ENCODE data around the gene EIF3J.
"Not testable (repeated sequence)": the region's sequence is repeated elsewhere in the genome, so short reads cannot be mapped to it uniquely, and the experiment has no call there.

The EIF3J gene

DNA sequence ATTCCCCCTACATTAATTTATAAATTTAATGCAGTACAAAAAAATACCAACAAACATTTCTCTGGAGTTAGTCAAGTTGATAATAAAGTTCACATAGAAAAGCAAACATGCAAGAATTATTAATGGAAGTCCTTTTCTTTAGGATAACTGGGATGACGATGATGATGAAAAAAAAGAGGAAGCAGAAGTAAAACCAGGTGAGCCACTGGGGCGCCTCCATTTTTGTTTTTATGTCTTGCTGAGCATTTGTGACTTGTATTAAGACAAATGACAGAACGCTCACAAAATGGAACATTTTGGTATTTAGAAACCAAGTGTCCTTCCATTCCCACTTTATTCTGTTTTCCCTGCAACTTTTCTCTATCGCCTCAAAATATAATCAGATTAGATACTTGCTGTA is 13.8 kb downstream of the EIF3J start:
- Mint-ChIP-seq H3K4me3 (no peak overlapping the region), H3K27me3 (no peaks in the 10 kb centered on the region), H3K27ac (no peak overlapping the region), H3K36me3 (ENCODE audit: low read depth) (peaks cover 68% of the 10 kb centered on the region), H3K9me3 (no peaks in the 10 kb centered on the region), H3K4me1 (ENCODE audit: low read depth) (peaks cover 5% of the 10 kb centered on the region)
- intact Hi-C loops (cut with micrococcal nuclease) = no loop called here

DNA sequence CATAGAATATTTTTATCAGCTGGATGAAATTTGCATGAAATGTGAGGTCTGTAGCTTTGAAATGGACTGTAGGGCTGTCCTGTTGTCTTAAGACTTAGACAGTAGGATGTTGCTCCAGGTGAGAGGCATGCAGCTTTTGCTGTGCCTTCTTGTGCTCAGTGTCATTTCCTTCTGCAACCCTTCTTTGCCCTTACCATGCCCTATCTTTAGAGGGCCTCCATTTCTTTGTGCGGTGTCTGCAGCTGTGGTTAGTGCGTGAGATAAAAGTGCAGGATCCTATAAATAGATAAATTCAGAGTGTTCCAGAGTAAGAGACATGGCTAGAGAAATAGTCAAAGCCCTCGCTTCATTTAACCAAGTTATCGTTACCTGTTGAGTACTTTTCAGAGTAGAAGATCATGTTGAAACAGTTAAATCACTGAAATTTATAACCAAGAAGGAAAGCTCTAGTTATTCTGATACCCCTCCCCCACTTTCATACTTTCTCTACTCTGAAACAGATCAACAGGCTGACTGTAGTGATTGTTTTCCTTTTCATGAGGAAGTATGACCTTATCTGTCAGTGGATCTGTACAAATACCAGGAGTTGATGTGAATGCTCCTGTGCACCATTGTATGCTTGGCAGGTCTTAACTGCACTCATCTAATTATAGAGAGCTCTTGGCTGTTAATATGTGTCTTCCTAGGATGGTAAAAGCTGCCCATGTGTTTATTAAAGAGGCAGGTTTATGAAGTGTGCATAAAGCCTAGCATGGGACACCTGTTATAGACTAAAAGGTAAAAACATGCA is 18.2 kb downstream of the EIF3J start:
- Mint-ChIP-seq H3K36me3 (ENCODE audit: low read depth) (peaks cover 88% of the 10 kb centered on the region), H3K4me1 (ENCODE audit: low read depth) (no peaks in the 10 kb centered on the region), H3K4me3 (no peak overlapping the region), H3K27ac (no peak overlapping the region), H3K27me3 (no peaks in the 10 kb centered on the region), H3K9me3 (no peaks in the 10 kb centered on the region)
- intact Hi-C loops (cut with micrococcal nuclease) = no loop called here

DNA sequence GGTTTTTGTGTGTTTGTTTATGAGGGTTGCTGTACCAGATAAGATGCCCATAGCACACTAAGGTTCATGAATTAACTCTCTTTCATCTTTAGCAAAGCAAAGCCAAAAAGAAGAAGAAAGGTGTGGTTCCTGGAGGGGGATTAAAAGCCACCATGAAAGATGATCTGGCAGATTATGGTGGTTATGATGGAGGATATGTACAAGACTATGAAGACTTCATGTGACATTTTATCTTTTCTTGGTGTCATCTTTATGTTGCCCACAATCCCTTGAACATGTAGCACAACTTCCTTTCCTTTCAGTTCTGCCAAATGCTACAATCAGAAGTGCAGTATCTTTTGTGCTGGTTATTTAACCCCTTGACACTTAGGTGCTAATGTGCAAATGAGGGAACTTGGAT is 24.0 kb downstream of the EIF3J start:
- intact Hi-C loops (cut with micrococcal nuclease); H3K9me3 Mint-ChIP-seq; H3K4me1 Mint-ChIP-seq (ENCODE audit: low read depth); H3K27ac Mint-ChIP-seq; H3K4me3 Mint-ChIP-seq; H3K27me3 Mint-ChIP-seq: not testable (repeated sequence)
- H3K36me3 Mint-ChIP-seq (ENCODE audit: low read depth) = peaks cover 93% of the 10 kb centered on the region

DNA sequence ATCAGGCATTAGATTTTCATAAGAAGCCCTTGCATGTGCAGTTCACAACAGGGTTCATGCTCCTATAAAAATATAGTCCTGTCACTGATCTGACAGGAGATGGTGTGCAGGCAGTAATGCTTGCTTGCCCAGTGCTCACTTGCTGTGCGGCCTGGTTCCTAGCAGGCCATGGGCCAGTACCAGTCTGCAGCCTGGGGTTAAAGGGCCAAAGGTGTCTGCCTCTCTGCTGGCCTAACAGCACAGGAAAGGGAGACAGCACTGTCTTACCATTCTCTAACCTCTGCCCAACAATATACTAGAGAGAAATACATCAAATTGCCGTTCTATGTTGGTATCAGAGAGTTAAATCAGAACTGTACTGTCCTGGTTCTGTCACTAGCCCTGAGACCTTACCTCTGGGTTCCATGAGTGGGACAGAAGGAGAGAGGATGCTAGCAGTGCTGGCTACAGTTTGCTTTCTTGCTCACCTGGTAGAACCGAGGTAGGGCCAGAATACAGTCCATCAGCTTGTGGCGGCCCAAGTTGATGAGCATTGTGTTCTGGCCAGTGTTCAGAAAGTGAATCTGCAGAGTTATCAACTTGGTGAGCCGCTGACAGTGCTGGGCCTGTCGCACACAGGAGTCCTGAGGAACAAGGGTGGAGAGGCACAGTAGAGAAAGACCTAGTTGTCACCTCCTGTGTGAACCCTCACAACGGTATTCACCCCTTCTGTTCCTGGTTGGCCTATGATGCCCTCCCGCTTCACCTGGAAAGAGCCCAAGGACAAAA is 28.6 kb downstream of the EIF3J start:
- H3K27me3 Mint-ChIP-seq = no peaks in the 10 kb centered on the region
- H3K27ac Mint-ChIP-seq = no peak overlapping the region
- intact Hi-C loops (cut with micrococcal nuclease) = no loop called here
- H3K4me3 Mint-ChIP-seq = no peak overlapping the region
- H3K4me1 Mint-ChIP-seq (ENCODE audit: low read depth) = no peaks in the 10 kb centered on the region
- H3K36me3 Mint-ChIP-seq (ENCODE audit: low read depth) = peaks cover 95% of the 10 kb centered on the region
- H3K9me3 Mint-ChIP-seq = no peaks in the 10 kb centered on the region

DNA sequence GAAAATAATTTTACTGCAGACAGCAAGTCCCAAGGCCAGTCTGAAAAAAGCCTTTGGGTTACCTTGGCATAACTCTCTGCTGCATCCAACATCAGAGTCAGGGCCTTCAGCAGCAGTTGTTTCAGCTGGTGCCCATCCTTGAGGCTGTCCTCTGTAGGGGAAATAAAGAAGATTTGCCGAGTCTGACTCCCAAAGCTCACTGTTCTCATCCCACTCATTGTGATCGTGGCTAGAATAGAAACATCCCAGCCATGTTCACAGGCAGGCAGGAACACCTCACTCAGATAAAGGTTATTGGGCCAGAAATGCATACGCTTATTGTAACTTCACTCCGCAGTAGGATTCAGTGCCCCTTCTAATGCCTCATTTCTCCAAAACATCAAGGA is 29.2 kb downstream of the EIF3J start:
- Mint-ChIP-seq H3K27ac (no peak overlapping the region), H3K4me3 (no peak overlapping the region), H3K36me3 (ENCODE audit: low read depth) (peaks cover 95% of the 10 kb centered on the region), H3K4me1 (ENCODE audit: low read depth) (no peaks in the 10 kb centered on the region), H3K27me3 (no peaks in the 10 kb centered on the region), H3K9me3 (no peaks in the 10 kb centered on the region)
- intact Hi-C loops (cut with micrococcal nuclease) = no loop called here

DNA sequence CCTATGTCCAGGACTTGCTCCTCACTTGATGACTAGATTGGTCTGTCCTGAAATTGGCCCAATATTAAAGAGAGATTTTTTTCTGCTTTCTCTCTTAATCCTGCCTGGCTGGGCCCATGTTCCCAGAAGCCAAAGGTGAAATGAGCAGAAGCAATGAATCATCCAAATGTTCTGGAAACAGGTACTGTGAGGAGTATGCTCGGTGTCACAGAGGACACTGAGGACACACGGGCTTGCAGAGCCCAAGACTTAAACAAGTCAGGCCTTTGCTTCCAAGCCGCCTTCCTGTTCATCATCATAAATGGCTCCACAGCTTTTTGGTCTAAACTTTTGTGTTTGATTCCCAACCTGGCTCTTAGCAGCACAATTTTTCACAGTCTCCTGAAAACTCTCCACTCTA is 31.4 kb downstream of the EIF3J start:
- H3K27me3 Mint-ChIP-seq = no peaks in the 10 kb centered on the region
- peaks cover 97% of the 10 kb centered on the region for H3K36me3 Mint-ChIP-seq (ENCODE audit: low read depth)
- H3K4me3 Mint-ChIP-seq = no peak overlapping the region
- no peaks in the 10 kb centered on the region for H3K4me1 Mint-ChIP-seq (ENCODE audit: low read depth)
- intact Hi-C loops (cut with micrococcal nuclease) = no loop called here
- no peaks in the 10 kb centered on the region for H3K9me3 Mint-ChIP-seq
- H3K27ac Mint-ChIP-seq = no peak overlapping the region

DNA sequence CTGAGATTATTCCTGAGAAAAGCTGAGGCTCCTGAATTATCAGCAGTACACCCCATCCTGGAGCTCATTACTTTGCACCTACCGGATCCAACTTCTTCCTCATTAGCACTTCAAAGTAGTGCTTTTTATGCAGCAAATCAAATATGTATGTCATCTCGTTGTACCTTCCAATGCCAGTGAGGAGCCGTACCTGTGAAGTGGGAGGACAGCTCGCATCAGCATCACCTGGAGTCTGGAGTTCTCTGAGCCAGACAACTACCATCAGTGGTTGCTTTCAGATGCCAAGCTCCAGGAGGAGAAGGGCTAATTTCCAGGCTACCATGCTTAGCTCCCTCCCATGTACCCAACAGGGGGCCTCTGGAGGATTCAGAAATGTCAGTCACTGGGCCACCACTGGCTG is 32.4 kb downstream of the EIF3J start:
- Mint-ChIP-seq H3K27ac (no peak overlapping the region), H3K4me3 (no peak overlapping the region), H3K27me3 (no peaks in the 10 kb centered on the region), H3K36me3 (ENCODE audit: low read depth) (peaks cover 97% of the 10 kb centered on the region), H3K4me1 (ENCODE audit: low read depth) (no peaks in the 10 kb centered on the region), H3K9me3 (no peaks in the 10 kb centered on the region)
- intact Hi-C loops (cut with micrococcal nuclease) = no loop called here

DNA sequence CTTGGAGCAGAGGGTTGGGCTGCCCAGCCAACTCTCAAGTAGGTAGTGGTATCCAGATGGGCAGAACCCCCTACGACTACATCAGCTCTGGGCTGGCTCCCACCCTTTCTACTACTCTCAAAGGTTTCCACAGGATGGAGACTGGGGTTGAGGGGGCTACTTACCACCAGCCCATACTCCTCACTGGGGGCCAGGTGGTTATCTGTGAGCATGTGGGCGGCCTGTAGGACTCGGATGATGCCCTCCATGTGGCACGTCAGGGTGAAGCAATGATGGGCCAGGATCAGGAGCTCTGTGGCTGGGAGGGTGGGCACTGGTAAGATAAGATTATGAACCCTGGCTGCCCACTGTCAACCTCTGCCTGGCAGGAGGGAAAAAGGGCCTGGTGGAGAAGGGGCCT is 33.4 kb downstream of the EIF3J start:
- Mint-ChIP-seq H3K36me3 (ENCODE audit: low read depth) (peaks cover 97% of the 10 kb centered on the region), H3K27me3 (no peaks in the 10 kb centered on the region), H3K27ac (no peak overlapping the region), H3K9me3 (no peaks in the 10 kb centered on the region), H3K4me1 (ENCODE audit: low read depth) (no peaks in the 10 kb centered on the region), H3K4me3 (no peak overlapping the region)
- intact Hi-C loops (cut with micrococcal nuclease) = no loop called here

DNA sequence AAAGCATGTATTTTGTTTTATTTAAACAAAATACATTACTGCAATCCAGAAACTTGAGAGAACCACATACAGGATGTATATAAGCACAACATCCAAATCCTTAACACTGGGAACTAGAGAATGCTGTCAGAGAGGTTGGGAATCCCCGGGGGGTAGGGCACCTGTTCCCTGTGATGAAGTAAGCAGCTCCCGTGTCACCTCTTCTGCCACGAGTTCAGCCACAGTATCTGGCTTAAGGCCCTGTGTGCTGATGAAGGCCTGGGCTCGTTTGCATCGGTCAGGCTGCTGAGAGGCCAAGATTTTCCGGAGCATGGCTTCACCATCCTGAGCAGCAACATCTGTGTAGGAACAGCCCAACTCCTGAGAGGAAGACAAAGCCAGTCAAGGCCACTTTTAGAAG is 36.4 kb downstream of the EIF3J start:
- H3K27ac Mint-ChIP-seq = no peak overlapping the region
- no peaks in the 10 kb centered on the region for H3K27me3 Mint-ChIP-seq
- no peaks in the 10 kb centered on the region for H3K9me3 Mint-ChIP-seq
- no peaks in the 10 kb centered on the region for H3K4me1 Mint-ChIP-seq (ENCODE audit: low read depth)
- H3K4me3 Mint-ChIP-seq = no peak overlapping the region
- H3K36me3 Mint-ChIP-seq (ENCODE audit: low read depth) = peaks cover 84% of the 10 kb centered on the region
- intact Hi-C loops (cut with micrococcal nuclease) = no loop called here

DNA sequence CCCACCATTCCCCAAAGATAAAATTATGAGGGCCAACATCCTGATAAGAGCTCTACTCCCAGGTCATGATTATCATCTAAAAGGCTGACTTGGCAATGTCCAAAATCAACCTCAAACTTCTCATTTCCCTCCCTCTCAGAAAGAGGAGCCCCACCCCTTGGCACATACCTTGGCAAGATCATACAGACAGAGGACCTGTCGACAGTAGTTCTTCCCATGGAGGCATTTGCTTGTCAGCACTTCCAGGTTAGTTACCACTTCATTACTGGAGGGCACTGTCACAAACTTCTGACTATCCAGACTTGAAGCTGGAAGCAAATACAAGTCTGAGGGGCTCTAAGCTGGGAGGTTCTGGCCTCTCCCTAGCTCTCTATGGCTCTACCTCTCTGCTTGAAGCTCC is 37.8 kb downstream of the EIF3J start:
- no peak overlapping the region for H3K4me3 Mint-ChIP-seq
- intact Hi-C loops (cut with micrococcal nuclease) = no loop called here
- no peaks in the 10 kb centered on the region for H3K4me1 Mint-ChIP-seq (ENCODE audit: low read depth)
- H3K27ac Mint-ChIP-seq = peak overlapping the region; percentile 12
- peaks cover 79% of the 10 kb centered on the region for H3K36me3 Mint-ChIP-seq (ENCODE audit: low read depth)
- no peaks in the 10 kb centered on the region for H3K9me3 Mint-ChIP-seq
- no peaks in the 10 kb centered on the region for H3K27me3 Mint-ChIP-seq

DNA sequence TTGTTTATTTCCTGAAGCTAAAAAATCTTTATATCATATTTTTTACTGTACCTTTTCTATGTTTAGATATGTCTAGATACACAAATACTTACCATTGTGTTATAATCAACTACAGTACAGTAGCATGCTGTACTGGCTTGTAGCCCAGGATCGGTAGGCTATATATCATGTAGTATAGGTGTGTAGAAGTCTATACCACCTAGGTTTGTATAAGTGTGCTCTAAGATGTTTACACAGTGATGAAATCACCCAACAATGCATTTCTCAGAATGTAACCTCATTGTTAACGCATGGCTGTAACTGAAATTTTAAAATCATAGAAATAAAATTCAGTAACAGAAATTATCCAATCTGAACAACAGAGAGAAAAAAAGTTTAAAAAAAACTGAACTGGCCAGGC is 43.2 kb downstream of the EIF3J start:
- Mint-ChIP-seq H3K9me3 (no peaks in the 10 kb centered on the region), H3K27ac (no peak overlapping the region), H3K27me3 (no peaks in the 10 kb centered on the region), H3K4me1 (ENCODE audit: low read depth) (no peaks in the 10 kb centered on the region), H3K4me3 (no peak overlapping the region), H3K36me3 (ENCODE audit: low read depth) (peaks cover 76% of the 10 kb centered on the region)
- intact Hi-C loops (cut with micrococcal nuclease) = no loop called here

DNA sequence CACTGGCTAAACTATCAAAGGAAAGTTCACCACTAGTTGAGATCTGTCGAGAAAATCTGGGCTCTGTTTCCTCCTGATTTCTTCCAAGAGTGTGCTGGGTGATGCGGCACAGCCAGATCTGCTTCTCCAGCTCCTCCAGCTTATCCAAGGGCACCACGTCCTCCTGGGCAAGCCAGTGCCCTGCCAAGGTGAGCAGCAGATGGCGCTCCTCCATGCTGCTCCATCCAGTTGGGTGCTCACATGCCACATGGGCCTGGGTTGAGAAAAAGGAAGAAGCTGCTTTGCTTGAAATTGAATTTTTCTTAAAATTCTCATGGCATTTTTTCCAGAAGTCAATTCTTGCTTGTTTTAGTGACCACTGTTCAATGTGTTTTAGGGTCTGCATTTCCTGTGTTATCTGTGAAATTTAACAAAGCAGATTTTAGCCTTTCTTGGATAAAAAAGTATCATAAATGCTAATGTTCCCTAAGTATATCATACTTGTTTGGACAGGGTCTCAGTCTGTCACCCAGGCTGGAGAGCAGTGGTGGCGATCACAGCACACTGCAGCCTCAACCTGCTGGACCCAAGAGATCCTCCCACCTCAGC is 47.3 kb downstream of the EIF3J start:
- H3K9me3 Mint-ChIP-seq = no peaks in the 10 kb centered on the region
- intact Hi-C loops (cut with micrococcal nuclease) = no loop called here
- no peaks in the 10 kb centered on the region for H3K4me1 Mint-ChIP-seq (ENCODE audit: low read depth)
- no peaks in the 10 kb centered on the region for H3K27me3 Mint-ChIP-seq
- no peak overlapping the region for H3K4me3 Mint-ChIP-seq
- peaks cover 94% of the 10 kb centered on the region for H3K36me3 Mint-ChIP-seq (ENCODE audit: low read depth)
- H3K27ac Mint-ChIP-seq = peak overlapping the region; percentile 8

DNA sequence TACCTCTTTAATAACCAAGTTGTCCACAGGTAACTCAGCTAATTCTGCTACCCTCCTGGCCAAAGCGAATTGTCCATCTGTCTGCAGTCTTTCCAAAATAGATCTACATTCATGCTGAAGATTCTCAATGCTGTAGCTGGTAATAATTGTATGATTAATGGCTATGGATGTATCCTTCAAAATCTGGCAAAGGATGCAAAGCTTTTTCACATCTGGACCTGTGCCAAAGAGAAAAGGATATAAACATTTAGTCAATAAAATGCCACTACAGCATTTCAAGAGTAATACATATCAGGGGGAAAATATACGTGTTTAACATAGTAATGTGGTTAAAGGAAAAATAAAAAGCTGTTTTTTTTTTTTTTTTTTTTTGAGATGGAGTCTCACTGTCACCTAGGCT is 48.7 kb downstream of the EIF3J start:
- no peak overlapping the region for H3K27ac Mint-ChIP-seq
- H3K9me3 Mint-ChIP-seq = no peaks in the 10 kb centered on the region
- H3K4me3 Mint-ChIP-seq = no peak overlapping the region
- intact Hi-C loops (cut with micrococcal nuclease) = no loop called here
- peaks cover 99% of the 10 kb centered on the region for H3K36me3 Mint-ChIP-seq (ENCODE audit: low read depth)
- no peaks in the 10 kb centered on the region for H3K27me3 Mint-ChIP-seq
- no peaks in the 10 kb centered on the region for H3K4me1 Mint-ChIP-seq (ENCODE audit: low read depth)

DNA sequence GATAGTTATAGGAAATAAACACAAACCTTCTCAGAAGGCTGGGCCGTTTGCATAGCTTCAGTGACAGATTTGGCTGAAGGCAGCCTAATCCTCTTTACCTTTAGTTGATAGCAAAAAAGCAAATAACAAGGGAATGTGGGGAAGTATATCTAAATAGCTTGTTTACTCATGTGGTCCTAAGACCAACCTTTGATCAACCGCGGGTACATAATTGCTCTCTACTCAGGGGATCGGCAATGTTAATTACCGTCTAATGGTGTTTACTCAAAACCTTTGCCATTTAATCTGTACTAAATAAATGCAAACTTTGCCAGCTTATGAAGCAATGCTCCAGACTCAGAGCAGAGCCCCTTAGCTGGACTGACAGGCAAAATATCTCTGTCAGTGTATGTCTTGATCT is 51.6 kb downstream of the EIF3J start:
- intact Hi-C loops (cut with micrococcal nuclease) = no loop called here
- H3K36me3 Mint-ChIP-seq (ENCODE audit: low read depth) = peaks cover 96% of the 10 kb centered on the region

More for the DNA sequence above, 51.6 kb downstream of the EIF3J start:
- H3K4me1 Mint-ChIP-seq (ENCODE audit: low read depth) = no peaks in the 10 kb centered on the region
- no peak overlapping the region for H3K4me3 Mint-ChIP-seq
- no peaks in the 10 kb centered on the region for H3K9me3 Mint-ChIP-seq
- no peaks in the 10 kb centered on the region for H3K27me3 Mint-ChIP-seq
- H3K27ac Mint-ChIP-seq = no peak overlapping the region

Data from dendritic cell treated with granulocyte-macrophage colony-stimulating factor and Interleukin-4, amounts not matched to agents 40 ng/mL and 50 ng/mL, for 4 days (primary cell).